GM23338 (cell line): ENCODE measurements around the gene SERAC1. TPM values are rescaled to one million over a fixed set of nuclear protein-coding genes. Genes with fewer than 3 reads are reported as not detected.

Experiments
- ATAC-seq: fragments of 200-7000 bp; cut with Tn5 transposase; 3 replicates; pipeline ENCODE4 v1.9.1; 2020
- DNase-seq: peaks from one replicate; pipeline ENCODE4 v3.0.0-alpha.2; 2015; ENCODE audit warnings: low spot score
- H2AFZ ChIP-seq: fragments of 200-600 bp; sonication (generic); 2 replicates; pipeline ENCODE4 v1.8.0; 2016; ENCODE audit warnings: antibody characterized with exemption, mild to moderate bottlenecking, moderate library complexity
- H3F3A ChIP-seq: fragments of 200-600 bp; sonication (generic); replicated peaks from 2 replicates; pipeline ENCODE4 v1.8.0; 2017; ENCODE audit warnings: antibody characterized with exemption, mixed run types, low read depth
- H3K27ac ChIP-seq: fragments of 200-600 bp; sonication (generic); 2 replicates; pipeline ENCODE4 v1.6.1; 2016; ENCODE audit warnings: low read depth
- H3K27me3 ChIP-seq: fragments of 200-600 bp; sonication (generic); 2 replicates; pipeline ENCODE4 v1.8.0; 2016; ENCODE audit warnings: mild to moderate bottlenecking, mixed run types, moderate library complexity; ENCODE audit not compliant: insufficient read depth
- H3K36me3 ChIP-seq: fragments of 200-600 bp; sonication (generic); 2 replicates; pipeline ENCODE4 v1.8.0; 2016; ENCODE audit warnings: mild to moderate bottlenecking; ENCODE audit not compliant: insufficient read depth
- H3K4me1 ChIP-seq: fragments of 200-600 bp; sonication (generic); 2 replicates; pipeline ENCODE4 v1.8.0; 2016; ENCODE audit warnings: mild to moderate bottlenecking, moderate library complexity; ENCODE audit not compliant: insufficient read depth
- H3K4me2 ChIP-seq: fragments of 200-600 bp; sonication (generic); 2 replicates; pipeline ENCODE4 v1.7.1; 2017; ENCODE audit warnings: mixed run types
- H3K4me3 ChIP-seq: fragments of 200-600 bp; sonication (generic); 2 replicates; pipeline ENCODE4 v1.6.1; 2016; ENCODE audit warnings: mixed run types
- H3K79me2 ChIP-seq: fragments of 200-600 bp; sonication (generic); replicated peaks from 2 replicates; pipeline ENCODE4 v1.8.0; 2017; ENCODE audit warnings: mild to moderate bottlenecking; ENCODE audit not compliant: insufficient read depth
- H3K9me2 ChIP-seq: fragments of 200-600 bp; sonication (generic); 2 replicates; pipeline ENCODE4 v1.8.0; 2017; ENCODE audit not compliant: insufficient read depth
- H4K20me1 ChIP-seq: fragments of 200-600 bp; sonication (generic); replicated peaks from 2 replicates; pipeline ENCODE4 v1.8.0; 2017; ENCODE audit warnings: mild to moderate bottlenecking; ENCODE audit not compliant: insufficient read depth
- H3K27ac Mint-ChIP-seq: 2 replicates; pipeline ENCODE4 v1.8.0; 2020; ENCODE audit warnings: inconsistent platforms, mild to moderate bottlenecking, moderate library complexity, mixed read lengths
- H3K27me3 Mint-ChIP-seq: 3 replicates; pipeline ENCODE4 v1.8.0; 2022; ENCODE audit warnings: low read depth, mild to moderate bottlenecking, moderate library complexity, mixed read lengths, inconsistent platforms; ENCODE audit not compliant: insufficient read depth, poor library complexity
- H3K36me3 Mint-ChIP-seq: 3 replicates; pipeline ENCODE4 v1.8.0; 2021; ENCODE audit warnings: low read depth, mild to moderate bottlenecking, inconsistent platforms, moderate library complexity, mixed read lengths
- H3K4me1 Mint-ChIP-seq: 3 replicates; pipeline ENCODE4 v1.8.0; 2020; ENCODE audit warnings: mild to moderate bottlenecking, inconsistent platforms, mixed read lengths
- H3K4me3 Mint-ChIP-seq: 3 replicates; pipeline ENCODE4 v1.8.0; 2021; ENCODE audit warnings: moderate library complexity, mild to moderate bottlenecking, inconsistent platforms, mixed read lengths
- H3K9me3 Mint-ChIP-seq: 3 replicates; pipeline ENCODE4 v1.8.0; 2020; ENCODE audit warnings: moderate library complexity, mild to moderate bottlenecking, inconsistent platforms, mixed read lengths
- ETS1 ChIP-seq: IDR thresholded peaks from 2 replicates; pipeline ENCODE4 v1.6.1; 2016; ENCODE audit warnings: antibody characterized with exemption
- EZH2phosphoT487 ChIP-seq: fragments of 200-600 bp; sonication (generic); IDR thresholded peaks from one replicate; pipeline ENCODE4 v1.8.1; 2018; ENCODE audit warnings: antibody characterized with exemption; ENCODE audit not compliant: unreplicated experiment
- JUNB ChIP-seq: IDR thresholded peaks from one replicate; pipeline ENCODE4 v1.6.1; 2016; ENCODE audit warnings: antibody characterized with exemption; ENCODE audit not compliant: unreplicated experiment
- NANOG ChIP-seq: IDR thresholded peaks from 2 replicates; pipeline ENCODE4 v1.6.1; 2016; ENCODE audit warnings: antibody characterized with exemption, borderline replicate concordance
- POLR2AphosphoS5 ChIP-seq: IDR thresholded peaks from 2 replicates; pipeline ENCODE4 v1.6.1; 2016; ENCODE audit warnings: antibody characterized with exemption, low read depth
- REST ChIP-seq: IDR thresholded peaks from one replicate; pipeline ENCODE4 v1.6.1; 2018; ENCODE audit warnings: antibody characterized with exemption; ENCODE audit not compliant: unreplicated experiment
- STAT1 ChIP-seq: IDR thresholded peaks from one replicate; pipeline ENCODE4 v1.6.1; 2016; ENCODE audit warnings: antibody characterized with exemption; ENCODE audit not compliant: unreplicated experiment
- ZNF114 ChIP-seq: fragments of 250-450 bp; sonication (Bioruptor Pico); IDR thresholded peaks from 2 replicates; pipeline ENCODE4 v1.5.0; 2020; ENCODE audit warnings: mild to moderate bottlenecking, moderate library complexity
- ZNF331 ChIP-seq: fragments of 250-450 bp; sonication (Bioruptor Pico); IDR thresholded peaks from 2 replicates; pipeline ENCODE4 v1.5.0; 2020; ENCODE audit warnings: low read depth, mild to moderate bottlenecking, moderate library complexity
- ZNF462 ChIP-seq: fragments of 250-450 bp; sonication (Bioruptor Pico); IDR thresholded peaks from 2 replicates; pipeline ENCODE4 v1.5.0; 2020; ENCODE audit warnings: mild to moderate bottlenecking, moderate library complexity
- polyA plus RNA-seq: library from polyadenylated mRNA; unstranded; fragments of >200 nt; fragmentation: Nextera tagmentation; extraction: Ambion mirVana; gene quantifications from 2 replicates; pipeline ENCODE4 v1.2.1, GENCODE V29; 2016
- total RNA-seq: library from RNA; depleted of rRNA; stranded (reverse); fragments of >200 nt; shearing (Covaris generic); gene quantifications from 2 replicates; pipeline ENCODE4 v1.2.3, GENCODE V29; 2014

Gene SERAC1
- total and polyA plus RNA-seq, 2 experiments from 2014 or later = 5.1 to 8.4 TPM

GRCh38 chr6:158165919-158166416, 2.1 kb downstream of the SERAC1 start:
- H3K36me3 ChIP-seq = no peaks in the 10 kb centered on the region
- H3K79me2 ChIP-seq = 0 out of 2 replicates have a peak, but pooled peaks cover 3% of the 10 kb centered on the region
- no peak overlapping the region for H3K4me3 ChIP-seq

More at GRCh38 chr6:158165919-158166416, 2.1 kb downstream of the SERAC1 start:
- TF ChIP-seq NANOG (no peak), JUNB (no peak), POLR2AphosphoS5 (no peak), ETS1 (no peak), STAT1 (no peak), REST (no peak), ZNF462 (no peak), EZH2phosphoT487 (no peak), ZNF114 (CRISPR knock-in tag) (no peak), ZNF331 (no peak)
- Mint-ChIP-seq H3K4me1 (peaks cover 29% of the 10 kb centered on the region), H3K9me3 (0 out of 3 replicates have a peak, but pooled peaks cover 2% of the 10 kb centered on the region), H3K4me3 (no peak overlapping the region), H3K27me3 (peaks cover 12% of the 10 kb centered on the region), H3K27ac (no peak overlapping the region), H3K36me3 (no peaks in the 10 kb centered on the region)
- H3K27me3 ChIP-seq = peaks cover 18% of the 10 kb centered on the region
- no peak overlapping the region for H2AFZ ChIP-seq
- peaks cover 20% of the 10 kb centered on the region; the same call in 1 of the 2 replicates for H3K4me1 ChIP-seq
- peaks cover 6% of the 10 kb centered on the region for H4K20me1 ChIP-seq
- DNase-seq (no peak), ATAC-seq (no peak)
- H3K9me2 ChIP-seq = no peaks in the 10 kb centered on the region
- H3K4me2 ChIP-seq = no peak overlapping the region
- peaks cover 3% of the 10 kb centered on the region; the same call in 1 of the 2 replicates for H3F3A ChIP-seq
- no peak overlapping the region for H3K27ac ChIP-seq
